Left lobe of liver (tissue), 2 donors: ENCODE data around the gene CCL17. TPM values are rescaled to one million over a fixed set of nuclear protein-coding genes. Genes with fewer than 3 reads are reported as not detected.
"Not testable (repeated sequence)": the region's sequence is repeated elsewhere in the genome, so short reads cannot be mapped to it uniquely, and the experiment has no call there.

Experiments used
- ATAC-seq: fragments of 200-7000 bp; cut with Tn5 transposase; one replicate; pipeline ENCODE4 v1.9.1; 2020; ENCODE audit warnings: mild to moderate bottlenecking, moderate library complexity
- DNase-seq: peaks from one replicate; pipeline ENCODE4 v3.0.0-alpha.2; 2020; ENCODE audit warnings: low spot score
- total RNA-seq: library from RNA; stranded (reverse); gene quantifications from one replicate; pipeline ENCODE4 v1.2.1, GENCODE V29; 2021
- donor health status: DM: no; HTN: no; CAD: no; lungs with moderate emphysema.
- donor health status: DM: no; HTN: yes; CAD: no.

Gene CCL17
- total RNA-seq, 1 donor from 2014 or later: not detected

- ATAC-seq (no peak), DNase-seq (no peak)
These were observed 9.5 kb upstream of the CCL17 start for GRCh38 chr16:57395026-57395425.

- no peak for ATAC-seq
- no peak for DNase-seq
These were observed 7.8 kb upstream of the CCL17 start for GRCh38 chr16:57396786-57397185.

GRCh38 chr16:57397493-57397892 lies 7.1 kb upstream of the CCL17 start:
- not testable (repeated sequence) for DNase-seq, ATAC-seq

- ATAC-seq (no peak), DNase-seq (no peak)
These were observed 2.5 kb upstream of the CCL17 start for GRCh38 chr16:57401943-57402640.

- no peak for DNase-seq
- ATAC-seq: no peak
These were observed 530 bp downstream of the CCL17 start for GRCh38 chr16:57405097-57405496.

- ATAC-seq: peak; percentile 25
- no peak for DNase-seq
These were observed 2.3 kb downstream of the CCL17 start for GRCh38 chr16:57406881-57407280.

GRCh38 chr16:57407521-57408353 lies 3.2 kb downstream of the CCL17 start:
- ATAC-seq: no peak

GRCh38 chr16:57409065-57409464 lies 4.5 kb downstream of the CCL17 start:
- DNase-seq (no peak), ATAC-seq (peak; percentile 58)

More at GRCh38 chr16:57407521-57408353, 3.2 kb downstream of the CCL17 start:
- DNase-seq: no peak

GRCh38 chr16:57409870-57410587 lies 5.5 kb downstream of the CCL17 start:
- DNase-seq (no peak), ATAC-seq (no peak)

GRCh38 chr16:57411362-57411976 lies 6.9 kb downstream of the CCL17 start:
- ATAC-seq: no peak
- no peak for DNase-seq

GRCh38 chr16:57412584-57412983 lies 8.0 kb downstream of the CCL17 start:
- ATAC-seq: no peak
- no peak for DNase-seq

- ATAC-seq: no peak
These were observed 8.7 kb downstream of the CCL17 start for GRCh38 chr16:57413301-57413730.

GRCh38 chr16:57413733-57414132 lies 9.2 kb downstream of the CCL17 start:
- no peak for ATAC-seq
- DNase-seq: no peak

More at GRCh38 chr16:57413301-57413730, 8.7 kb downstream of the CCL17 start:
- no peak for DNase-seq

- no peak for DNase-seq
These were observed 11.5 kb downstream of the CCL17 start for GRCh38 chr16:57416084-57416483.

GRCh38 chr16:57419506-57419905 lies 14.9 kb downstream of the CCL17 start:
- ATAC-seq (no peak), DNase-seq (no peak)

More at GRCh38 chr16:57416084-57416483, 11.5 kb downstream of the CCL17 start:
- no peak for ATAC-seq

GRCh38 chr16:57422026-57422944 lies 17.7 kb downstream of the CCL17 start:
- ATAC-seq (peak; percentile 14), DNase-seq (no peak)

GRCh38 chr16:57423152-57423551 lies 18.6 kb downstream of the CCL17 start:
- DNase-seq (no peak), ATAC-seq (no peak)

- DNase-seq (no peak), ATAC-seq (no peak)
These were observed 20.0 kb downstream of the CCL17 start for GRCh38 chr16:57424583-57424982.

- no peak for DNase-seq
- no peak for ATAC-seq
These were observed 21.8 kb downstream of the CCL17 start for GRCh38 chr16:57426356-57426755.

- DNase-seq (no peak), ATAC-seq (no peak)
These were observed 22.7 kb downstream of the CCL17 start for GRCh38 chr16:57427307-57427706.
